Muscle layer of colon (tissue), 2 donors: Measurements from ENCODE around the gene ARMS2.

Experiments used
- H3K27ac ChIP-seq: one replicate; pipeline ENCODE4 v1.7.0; 2013; ENCODE audit warnings: low read depth, mild to moderate bottlenecking, low read length, moderate library complexity
- H3K27me3 ChIP-seq, 2 donors: one replicate each; pipeline ENCODE4 v1.7.0; 2013; ENCODE audit warnings: low read length in 2 of 2, mild to moderate bottlenecking in 2 of 2; ENCODE audit not compliant: insufficient read depth in 2 of 2, control insufficient read depth in 1 of 2
- H3K36me3 ChIP-seq: one replicate; pipeline ENCODE4 v1.7.0; 2013; ENCODE audit warnings: mild to moderate bottlenecking, low read length; ENCODE audit not compliant: insufficient read depth
- H3K4me1 ChIP-seq: one replicate; pipeline ENCODE4 v1.7.0; 2013; ENCODE audit warnings: mild to moderate bottlenecking, low read length; ENCODE audit not compliant: insufficient read depth
- H3K4me3 ChIP-seq, 2 donors: one replicate each; pipeline ENCODE4 v1.7.0; 2013; ENCODE audit warnings: low read length in 2 of 2, low read depth in 1 of 2, mild to moderate bottlenecking in 1 of 2, moderate library complexity in 1 of 2
- H3K9ac ChIP-seq: one replicate; pipeline ENCODE4 v1.7.0; 2013; ENCODE audit warnings: low read length
- H3K9me3 ChIP-seq: one replicate; pipeline ENCODE4 v1.7.0; 2013; ENCODE audit warnings: mild to moderate bottlenecking, low read length
- donor health status: abdominal sarcoma.
- donor health status: Adenocarcinoma of cecum.

The ARMS2 gene

DNA sequence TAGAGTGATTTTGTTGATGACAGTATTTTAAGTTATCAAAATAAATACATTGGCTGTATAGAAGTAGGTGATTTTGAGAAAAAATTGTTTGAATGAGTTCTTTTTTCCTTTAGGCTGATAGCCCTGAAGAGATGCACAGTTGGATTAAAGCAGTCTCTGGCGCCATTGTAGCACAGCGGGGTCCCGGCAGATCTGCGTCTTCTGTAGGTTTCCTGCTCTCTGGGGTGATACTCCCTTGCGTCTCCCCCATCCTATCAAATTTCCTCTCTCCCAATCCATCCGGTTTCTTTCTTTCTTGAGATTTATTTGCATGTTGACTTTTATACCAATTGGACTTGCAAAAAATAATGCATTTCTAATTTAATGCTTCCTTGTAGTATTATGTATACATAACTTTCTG is 27.6 kb upstream of the ARMS2 start:
- Histone ChIP-seq H3K27ac (no peak overlapping the region), H3K9me3 (no peaks in the 10 kb centered on the region), H3K9ac (no peak overlapping the region), H3K4me3 (no peak overlapping the region), H3K4me1 (no peaks in the 10 kb centered on the region), H3K27me3 (no peaks in the 10 kb centered on the region), H3K36me3 (peaks cover 8% of the 10 kb centered on the region)

DNA sequence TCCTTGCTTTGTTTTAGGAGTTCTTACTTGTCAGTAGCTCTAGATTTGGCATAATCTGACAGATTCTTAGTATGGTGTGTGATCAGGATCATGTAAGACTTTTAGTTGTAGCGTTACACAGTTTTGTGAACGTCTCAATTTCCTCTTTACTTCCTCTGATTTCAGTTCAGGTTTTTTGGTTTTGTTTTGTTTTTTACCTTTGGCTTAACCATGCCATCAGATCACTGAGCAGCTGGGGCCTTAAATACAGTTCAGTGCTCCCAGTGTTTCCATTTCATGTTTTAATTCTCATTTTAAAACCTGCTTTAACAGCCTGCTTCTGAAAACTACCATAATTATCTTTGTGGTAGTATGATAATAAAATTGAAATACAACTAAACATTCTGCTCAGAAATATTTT is 27.2 kb upstream of the ARMS2 start:
- Histone ChIP-seq H3K36me3 (peaks cover 8% of the 10 kb centered on the region), H3K4me3 (no peak overlapping the region), H3K27ac (no peak overlapping the region), H3K9ac (no peak overlapping the region), H3K4me1 (no peaks in the 10 kb centered on the region), H3K9me3 (no peaks in the 10 kb centered on the region), H3K27me3 (no peaks in the 10 kb centered on the region)

DNA sequence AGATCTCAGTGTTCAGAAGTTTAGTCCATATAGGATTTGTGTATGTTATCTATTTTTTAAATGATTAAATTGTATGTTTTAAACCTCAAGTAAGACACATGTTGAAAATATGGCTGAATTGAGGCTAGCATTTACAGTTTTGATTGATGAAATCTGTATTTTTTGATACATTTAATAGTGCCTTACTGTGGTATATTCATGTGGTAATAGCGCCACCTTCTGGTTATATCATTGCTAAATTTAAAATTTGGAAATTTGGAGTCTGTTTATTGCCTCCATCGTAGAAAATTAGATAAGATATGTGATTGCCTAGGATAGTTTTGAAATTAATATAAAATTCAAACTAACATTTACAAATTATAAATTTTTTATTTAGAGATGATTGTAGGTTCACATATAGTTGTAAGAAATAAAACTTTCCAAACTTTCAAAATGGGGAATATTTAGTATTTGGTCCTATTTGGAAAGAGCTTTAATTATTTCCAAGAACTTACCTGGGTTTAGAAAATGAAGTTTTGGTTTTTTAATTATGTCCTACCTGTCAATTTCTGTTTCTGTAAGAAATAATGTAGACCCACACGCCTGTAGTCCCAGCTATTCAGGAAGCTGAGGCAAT is 19.1 kb upstream of the ARMS2 start:
- Histone ChIP-seq H3K9ac (no peak overlapping the region), H3K27me3 (no peaks in the 10 kb centered on the region), H3K27ac (no peak overlapping the region), H3K36me3 (no peaks in the 10 kb centered on the region), H3K9me3 (no peaks in the 10 kb centered on the region), H3K4me3 (no peak overlapping the region), H3K4me1 (no peaks in the 10 kb centered on the region)

DNA sequence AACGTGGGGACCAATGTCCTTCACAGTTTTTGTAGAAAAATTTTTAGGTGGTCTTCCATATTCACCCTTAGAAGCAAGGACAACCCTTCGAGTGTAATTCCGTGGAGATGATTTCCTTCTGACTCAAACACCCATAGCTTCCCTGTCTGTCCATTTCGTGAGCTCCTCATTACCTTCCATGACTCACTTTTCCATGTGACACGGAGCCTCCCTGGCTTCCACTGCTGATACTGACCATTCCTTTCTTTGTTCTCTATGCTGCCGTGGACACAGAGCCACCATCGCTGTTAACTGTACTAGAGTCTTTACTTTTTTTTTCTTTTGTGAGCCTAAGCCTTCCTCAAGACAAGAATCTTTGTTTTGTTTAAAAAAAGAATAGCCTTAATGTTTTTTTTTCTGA is 12.5 kb upstream of the ARMS2 start:
- no peak overlapping the region for H3K9ac ChIP-seq
- H3K36me3 ChIP-seq: no peaks in the 10 kb centered on the region
- H3K9me3 ChIP-seq: no peaks in the 10 kb centered on the region
- no peak overlapping the region for H3K27ac ChIP-seq
- no peak overlapping the region for H3K4me3 ChIP-seq
- H3K27me3 ChIP-seq: no peaks in the 10 kb centered on the region
- H3K4me1 ChIP-seq: peaks cover 1% of the 10 kb centered on the region

DNA sequence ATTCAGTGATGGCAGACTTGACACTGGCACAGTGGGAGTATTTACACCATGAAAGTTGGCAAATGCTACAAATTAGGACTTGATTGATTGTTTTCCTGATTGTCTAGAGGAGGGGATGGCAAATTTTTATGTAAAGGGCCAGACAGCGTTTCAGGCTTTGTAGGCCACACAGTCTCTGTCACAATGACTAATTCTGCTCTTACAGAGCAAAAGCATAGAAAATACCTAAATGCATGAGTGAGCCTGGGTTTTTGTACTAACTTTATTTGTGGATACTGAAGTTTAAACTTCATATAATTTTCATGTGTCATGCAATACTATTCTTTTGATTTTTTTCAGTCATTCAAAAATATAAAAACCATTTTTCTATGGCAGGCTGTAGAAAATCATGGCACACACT is 9.0 kb upstream of the ARMS2 start:
- H3K9me3 ChIP-seq: no peaks in the 10 kb centered on the region
- H3K9ac ChIP-seq: no peak overlapping the region
- H3K36me3 ChIP-seq: no peaks in the 10 kb centered on the region
- no peak overlapping the region for H3K4me3 ChIP-seq
- no peaks in the 10 kb centered on the region for H3K27me3 ChIP-seq
- no peak overlapping the region for H3K27ac ChIP-seq
- H3K4me1 ChIP-seq: peaks cover 4% of the 10 kb centered on the region

DNA sequence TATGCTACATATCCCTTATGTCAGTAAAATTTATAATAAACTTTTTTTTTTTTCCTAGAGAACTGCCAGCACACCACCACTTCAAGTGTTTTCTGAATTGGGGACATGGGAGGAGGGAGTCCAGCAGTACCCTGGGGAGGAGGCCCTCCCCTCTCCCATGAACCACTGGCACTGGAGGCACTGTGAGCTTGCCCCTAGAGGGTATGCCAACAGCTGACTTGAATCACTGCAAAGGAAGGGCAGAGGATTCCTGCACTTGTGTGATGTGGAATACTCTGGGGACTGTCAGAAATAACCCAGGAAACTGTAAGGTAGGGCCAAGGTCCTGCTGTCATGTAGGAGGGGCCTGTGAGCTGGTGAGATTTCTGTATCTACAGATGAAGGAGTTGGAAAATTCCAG is 8.5 kb upstream of the ARMS2 start:
- Histone ChIP-seq H3K27me3 (no peaks in the 10 kb centered on the region), H3K4me1 (peaks cover 4% of the 10 kb centered on the region), H3K9ac (no peak overlapping the region), H3K36me3 (no peaks in the 10 kb centered on the region), H3K27ac (no peak overlapping the region), H3K9me3 (no peaks in the 10 kb centered on the region), H3K4me3 (no peak overlapping the region)

DNA sequence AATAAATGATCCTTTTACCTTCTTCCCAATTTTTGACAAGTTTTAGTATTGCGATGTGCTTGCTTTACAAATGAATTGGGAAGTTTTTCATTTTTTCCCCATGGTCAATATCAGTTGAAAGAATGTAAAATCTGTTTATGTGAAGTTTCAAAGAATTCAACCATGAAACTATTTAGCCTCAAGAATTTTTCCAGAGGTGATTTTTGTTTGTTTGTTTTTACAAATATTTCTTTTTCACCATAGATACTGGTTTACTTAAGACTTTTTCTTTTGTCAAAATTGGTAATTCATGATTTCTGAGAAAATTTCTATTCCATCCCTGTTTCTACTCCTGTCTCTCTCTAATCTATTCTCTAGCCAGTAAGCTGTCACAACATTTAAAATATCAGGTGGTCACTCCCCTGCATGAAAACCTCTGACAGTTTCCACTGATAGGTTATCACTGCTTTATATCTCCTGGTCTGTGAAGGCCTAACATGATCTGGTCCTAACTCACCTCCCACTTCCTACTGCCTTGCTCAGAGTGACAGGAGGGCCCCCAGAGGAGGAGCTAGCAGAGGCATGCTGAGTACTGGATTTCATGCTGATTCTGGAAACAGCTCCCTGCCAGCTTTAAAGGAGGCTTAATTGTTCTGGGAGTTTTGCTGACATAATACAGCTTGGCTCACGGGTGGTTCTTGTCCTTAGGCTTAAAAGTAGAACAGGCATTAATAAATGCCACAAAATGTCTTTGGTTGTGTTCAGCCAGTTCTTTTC is 7.6 kb upstream of the ARMS2 start:
- H3K36me3 ChIP-seq: no peaks in the 10 kb centered on the region
- H3K9me3 ChIP-seq: no peaks in the 10 kb centered on the region
- H3K27me3 ChIP-seq: no peaks in the 10 kb centered on the region
- H3K4me1 ChIP-seq: peaks cover 4% of the 10 kb centered on the region
- H3K9ac ChIP-seq: no peak overlapping the region
- no peak overlapping the region for H3K27ac ChIP-seq
- H3K4me3 ChIP-seq: no peak overlapping the region

DNA sequence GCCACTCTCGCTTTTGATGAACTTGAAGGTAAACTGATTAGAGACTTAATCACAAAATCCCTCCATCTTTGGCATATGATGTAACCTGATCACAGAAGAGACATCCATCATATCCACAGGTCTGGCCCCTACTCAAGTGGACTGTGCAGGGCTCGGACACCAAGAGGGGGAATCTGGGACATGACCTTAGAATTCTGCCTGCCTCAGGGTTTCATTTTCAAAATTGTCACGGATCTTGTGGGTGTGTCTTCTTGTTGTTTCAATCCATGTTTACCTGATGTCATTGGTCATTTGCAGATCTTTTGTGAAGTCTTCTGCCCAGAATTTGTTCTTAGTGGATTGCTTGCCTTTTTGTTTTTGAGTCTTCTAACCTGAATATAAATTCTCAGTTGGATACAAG is 5.9 kb upstream of the ARMS2 start:
- Histone ChIP-seq H3K9me3 (no peaks in the 10 kb centered on the region), H3K9ac (no peak overlapping the region), H3K27me3 (no peaks in the 10 kb centered on the region), H3K4me3 (no peak overlapping the region), H3K4me1 (peaks cover 4% of the 10 kb centered on the region), H3K27ac (no peak overlapping the region), H3K36me3 (no peaks in the 10 kb centered on the region)

DNA sequence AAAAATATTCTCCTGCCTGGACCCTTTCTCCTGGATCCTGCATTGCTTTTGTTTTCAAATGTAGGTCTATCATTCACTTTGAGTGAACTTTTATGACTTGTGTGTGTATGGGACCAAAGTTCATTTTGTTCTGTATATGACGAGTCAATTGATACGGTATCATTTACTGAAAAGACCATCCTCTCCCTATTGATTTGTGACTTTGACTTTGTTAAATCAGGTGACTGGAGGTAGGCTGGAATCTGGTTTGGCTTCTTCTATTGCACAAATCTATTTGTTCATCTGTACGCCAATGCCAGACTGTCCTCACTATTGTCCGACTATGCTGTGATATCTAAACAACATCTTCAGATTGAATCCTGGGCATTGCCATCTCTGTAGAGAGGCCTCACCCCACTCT is 5.3 kb upstream of the ARMS2 start:
- H3K9me3 ChIP-seq: no peaks in the 10 kb centered on the region
- no peaks in the 10 kb centered on the region for H3K27me3 ChIP-seq
- H3K4me3 ChIP-seq: no peak overlapping the region
- peaks cover 4% of the 10 kb centered on the region for H3K4me1 ChIP-seq
- no peak overlapping the region for H3K27ac ChIP-seq
- no peak overlapping the region for H3K9ac ChIP-seq
- H3K36me3 ChIP-seq: no peaks in the 10 kb centered on the region

DNA sequence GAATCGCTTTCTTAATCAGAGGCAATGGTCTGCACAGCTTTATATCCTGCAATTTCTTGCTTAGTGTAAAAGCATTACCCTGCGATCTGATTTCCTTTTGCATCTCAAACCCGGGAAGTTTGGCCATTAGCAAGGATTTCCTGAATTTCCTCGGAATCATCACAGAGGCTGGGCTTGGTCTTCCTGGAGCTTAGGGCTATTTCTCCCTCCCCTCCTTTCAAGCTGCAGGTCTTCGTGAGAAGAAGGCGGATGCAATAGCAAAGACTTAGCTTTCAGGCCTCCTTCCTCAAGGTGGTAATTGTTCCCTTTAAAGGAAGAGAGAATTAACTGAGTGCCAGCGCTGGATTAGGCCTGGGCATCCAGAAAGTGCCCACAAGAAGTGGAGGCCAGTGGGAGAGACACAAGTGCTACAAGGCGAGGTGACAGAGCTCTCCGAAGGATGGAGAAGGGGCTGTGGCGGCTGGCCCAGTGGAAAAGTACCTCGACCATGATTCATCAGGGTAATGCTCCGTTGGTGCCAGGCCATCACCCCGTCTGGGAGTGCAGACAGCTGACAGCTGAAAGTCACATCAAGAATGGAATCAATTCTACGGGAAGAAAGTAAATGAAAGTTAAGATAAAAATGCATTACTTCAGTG is 4.0 kb upstream of the ARMS2 start:
- H3K27ac ChIP-seq: no peak overlapping the region
- no peak overlapping the region for H3K4me3 ChIP-seq
- H3K4me1 ChIP-seq: peaks cover 4% of the 10 kb centered on the region
- H3K36me3 ChIP-seq: no peaks in the 10 kb centered on the region
- H3K9me3 ChIP-seq: no peaks in the 10 kb centered on the region
- H3K27me3 ChIP-seq: no peaks in the 10 kb centered on the region
- H3K9ac ChIP-seq: no peak overlapping the region

DNA sequence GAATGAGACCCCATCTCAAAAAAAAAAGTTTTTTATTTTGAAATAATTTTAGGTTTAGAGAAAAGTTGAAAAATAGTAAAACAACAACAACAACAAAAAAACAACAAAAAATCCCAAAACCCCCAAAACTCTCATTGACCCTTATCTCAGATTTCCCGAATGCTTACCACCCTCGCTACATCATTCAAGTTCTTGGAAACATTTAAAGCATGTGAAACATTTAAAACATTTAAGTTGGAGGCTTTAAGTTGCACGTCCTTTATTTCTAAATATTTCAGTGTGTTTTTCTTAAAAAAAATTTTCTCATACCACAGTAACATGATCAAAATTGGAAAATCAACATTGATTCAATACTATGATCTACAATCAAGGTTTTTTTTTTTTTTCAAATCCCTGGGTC is 382 bp upstream of the ARMS2 start:
- no peak overlapping the region for H3K4me3 ChIP-seq
- H3K4me1 ChIP-seq: no peaks in the 10 kb centered on the region
- H3K27me3 ChIP-seq: no peaks in the 10 kb centered on the region
- no peaks in the 10 kb centered on the region for H3K36me3 ChIP-seq
- H3K9ac ChIP-seq: no peak overlapping the region
- H3K27ac ChIP-seq: no peak overlapping the region
- no peaks in the 10 kb centered on the region for H3K9me3 ChIP-seq
